ENCODE results near the gene CFAP54.
"Not testable (repeated sequence)": the region's sequence is repeated elsewhere in the genome, so short reads cannot be mapped to it uniquely, and the experiment has no call there.

Gene CFAP54

DNA sequence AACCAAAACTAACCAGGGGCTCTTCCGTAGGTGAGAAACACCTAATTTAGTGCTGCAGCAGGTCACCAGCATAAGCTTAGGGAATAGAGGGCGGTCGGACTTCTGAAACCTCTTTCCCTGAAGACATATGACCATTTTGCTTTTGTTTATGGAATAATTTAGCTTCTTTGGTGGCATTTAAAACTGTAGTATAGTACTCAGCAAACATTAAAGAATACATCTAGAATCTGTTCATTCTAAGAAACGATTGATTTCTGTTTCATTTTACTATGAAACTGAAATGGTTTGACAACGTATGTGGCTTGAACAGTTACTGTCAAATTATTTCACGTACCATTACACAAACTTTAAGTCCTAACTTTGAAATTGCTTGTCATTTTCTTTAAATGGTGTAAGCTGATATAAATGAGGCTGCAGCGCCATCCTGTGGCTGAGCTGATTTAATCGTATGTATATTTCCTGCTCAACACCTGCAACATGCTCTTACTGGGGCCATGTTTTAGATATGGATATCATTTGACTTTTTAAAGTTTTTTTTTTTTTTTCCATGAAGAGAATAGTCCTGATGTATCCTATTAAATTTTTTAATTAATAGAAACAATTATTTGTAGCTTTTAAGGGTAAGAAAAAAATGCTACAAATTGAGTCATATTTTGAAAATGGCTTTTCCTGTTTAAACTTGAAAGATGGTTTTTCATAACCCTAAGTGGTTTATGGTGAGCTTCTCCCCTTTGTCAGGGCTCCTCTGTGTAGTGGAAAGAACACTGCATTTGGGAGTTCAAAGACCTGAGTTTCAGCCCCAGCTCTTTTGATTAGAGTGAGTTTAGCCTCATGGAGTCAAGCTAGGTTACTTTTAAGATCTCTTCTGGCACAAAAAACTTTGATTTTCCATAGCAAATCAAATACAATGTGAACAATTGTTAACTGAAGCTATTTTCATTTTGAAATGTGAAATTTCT lies 27.4 kb downstream of the CFAP54 start:
- peak; percentile 84 for DNase-seq (ENCODE audit: low read depth)

DNA sequence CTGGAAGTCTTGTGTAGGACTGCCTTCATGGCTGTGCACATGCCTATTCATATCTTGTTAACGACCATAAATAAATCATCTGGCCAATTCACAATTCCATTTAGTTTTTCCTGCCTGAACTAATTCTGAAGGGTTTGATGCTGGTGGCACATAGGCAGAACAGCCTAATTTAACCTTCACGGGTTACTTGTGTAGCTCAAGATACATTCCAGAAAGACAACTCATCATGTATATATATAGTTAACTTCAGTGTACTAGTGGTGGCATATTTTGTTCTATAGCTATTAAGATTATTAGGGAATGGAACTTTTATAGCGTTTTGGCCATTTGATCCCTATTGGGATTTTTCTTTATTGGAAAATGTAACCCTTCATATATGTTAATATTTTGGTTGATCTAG lies 31.4 kb downstream of the CFAP54 start:
- no peak for DNase-seq (ENCODE audit: low read depth)

DNA sequence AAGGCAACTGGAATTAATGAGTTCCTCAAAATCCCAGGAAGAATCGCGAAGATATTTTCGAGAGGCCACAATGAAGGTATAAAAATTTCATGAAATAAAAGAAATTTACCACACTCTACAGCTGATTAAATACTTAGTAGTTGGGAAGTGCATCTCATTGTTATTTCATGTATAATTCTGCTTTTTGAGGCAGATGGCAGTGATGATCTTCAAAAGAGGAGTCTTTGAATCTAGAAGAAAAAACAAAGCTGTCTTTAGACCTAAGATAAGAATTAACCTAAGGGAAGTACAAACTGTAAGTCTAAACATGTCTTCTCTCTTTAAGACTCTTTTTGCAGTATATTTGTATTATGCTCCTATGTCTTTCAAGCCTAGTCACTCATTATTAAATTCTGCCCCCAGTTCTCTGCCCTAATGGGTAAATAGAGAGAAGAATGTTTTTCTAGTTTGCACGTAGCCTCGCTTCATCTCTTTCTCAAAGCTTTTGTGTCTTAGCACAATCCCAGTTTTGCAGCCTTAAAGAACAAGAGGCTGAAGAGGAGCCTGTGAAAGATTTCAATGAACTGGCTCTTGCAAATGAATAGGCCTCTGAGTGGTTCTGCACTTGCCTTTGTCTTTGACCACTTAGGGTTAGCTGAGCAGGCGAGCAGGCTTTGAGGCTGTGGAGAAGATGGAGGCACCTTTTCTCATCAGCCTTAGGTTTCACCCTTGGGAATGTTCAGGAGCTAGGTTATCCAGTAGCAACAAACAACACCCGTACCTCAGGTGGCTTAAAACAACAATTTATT lies 32.7 kb downstream of the CFAP54 start:
- DNase-seq (ENCODE audit: low read depth) = no peak

DNA sequence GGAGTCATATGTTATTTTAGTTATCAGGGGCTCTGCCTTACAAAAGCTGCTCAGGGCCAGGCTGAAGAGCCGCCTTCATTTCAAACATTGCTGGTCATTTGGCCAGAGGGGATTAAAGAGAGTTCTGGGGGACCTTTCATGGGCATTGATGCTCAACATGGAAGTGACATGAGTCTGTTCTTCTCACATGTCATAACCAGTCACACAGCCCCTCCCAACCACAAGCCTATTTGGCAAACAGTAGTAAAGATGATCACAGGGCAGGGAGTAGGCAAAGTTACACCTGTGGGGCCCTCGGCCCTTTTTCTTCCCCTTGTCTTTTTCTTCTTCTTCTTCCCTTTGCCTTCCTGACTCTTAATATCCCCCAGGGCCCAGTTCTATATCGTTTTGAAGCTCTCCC lies 33.3 kb downstream of the CFAP54 start:
- no peak for DNase-seq (ENCODE audit: low read depth)

DNA sequence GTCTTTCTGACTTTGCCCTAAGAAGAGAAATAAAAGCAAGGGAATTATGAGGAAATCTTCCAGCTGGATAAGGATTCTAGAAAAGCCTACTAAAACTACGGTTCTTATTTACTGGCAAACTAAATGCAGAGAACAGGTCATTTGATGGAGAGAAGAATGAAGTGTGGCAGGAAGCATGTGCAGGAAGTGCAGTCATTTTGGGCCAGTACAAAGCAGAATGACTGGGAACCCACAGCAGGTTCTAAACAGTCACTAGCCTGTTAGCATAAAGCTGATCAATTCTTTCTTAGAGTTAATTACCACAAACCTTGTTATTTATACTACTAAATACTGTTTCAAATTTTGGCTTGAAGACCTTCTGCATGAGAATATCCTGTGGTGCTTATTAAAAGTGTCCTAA lies 36.7 kb downstream of the CFAP54 start:
- no peak for DNase-seq (ENCODE audit: low read depth)

DNA sequence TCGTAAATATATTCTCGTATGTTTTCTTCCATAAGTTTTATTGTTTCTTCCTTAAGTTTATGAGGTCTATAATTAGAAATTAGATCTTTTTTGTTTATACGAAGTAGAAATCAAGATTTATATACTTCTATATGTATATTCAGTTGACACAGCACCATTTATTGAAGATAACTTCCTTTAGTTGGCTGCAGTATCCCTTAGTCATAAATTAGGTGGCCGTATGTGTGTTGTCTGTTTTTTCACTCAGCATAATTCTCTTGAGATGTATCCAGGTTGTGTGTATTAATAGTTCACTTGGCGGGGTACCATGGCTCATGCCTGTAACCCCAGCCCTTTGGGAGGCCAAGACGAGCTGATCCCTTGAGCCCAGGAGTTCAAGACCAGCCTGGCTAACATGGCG lies 40.5 kb downstream of the CFAP54 start:
- DNase-seq (ENCODE audit: low read depth) = no peak

DNA sequence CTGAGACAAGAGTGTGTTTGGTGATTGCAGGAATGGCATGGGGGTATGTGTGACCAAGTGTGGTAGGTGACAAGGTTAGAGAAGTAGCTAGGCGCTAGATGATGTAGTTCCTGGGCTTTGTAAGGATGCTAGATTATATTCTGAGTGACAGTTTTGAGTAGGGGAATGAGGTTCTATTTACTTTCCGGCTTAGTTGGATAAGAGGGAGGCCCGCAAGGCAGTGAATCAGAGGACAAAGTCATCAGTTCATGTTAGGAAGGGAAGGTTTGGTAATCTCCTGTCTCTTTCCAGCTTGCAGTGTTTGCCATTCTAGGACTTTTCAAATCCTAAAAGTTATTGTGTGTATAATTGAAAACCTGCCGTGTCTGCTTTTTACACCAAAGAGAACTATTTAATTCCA lies 45.0 kb downstream of the CFAP54 start:
- no peak for DNase-seq (ENCODE audit: low read depth)

DNA sequence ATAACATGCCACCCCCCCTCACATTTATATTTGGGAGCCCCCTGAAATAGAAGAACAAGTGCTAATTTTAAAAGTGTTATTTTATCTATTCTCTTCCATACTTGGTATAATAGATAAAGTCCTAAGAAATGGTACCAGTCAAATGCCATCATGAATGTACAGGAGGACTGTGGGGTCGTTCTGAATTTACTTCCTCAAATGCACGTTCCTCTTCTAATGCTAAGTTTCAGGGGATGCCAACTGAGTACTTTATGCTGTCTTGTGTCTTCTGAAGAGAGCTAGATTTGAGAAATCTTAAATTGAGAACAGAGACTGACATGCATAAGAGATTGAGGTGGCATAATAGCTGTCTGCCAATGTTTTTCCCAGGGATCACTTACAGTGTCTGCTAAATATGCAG lies 59.0 kb downstream of the CFAP54 start:
- DNase-seq (ENCODE audit: low read depth) = no peak

DNA sequence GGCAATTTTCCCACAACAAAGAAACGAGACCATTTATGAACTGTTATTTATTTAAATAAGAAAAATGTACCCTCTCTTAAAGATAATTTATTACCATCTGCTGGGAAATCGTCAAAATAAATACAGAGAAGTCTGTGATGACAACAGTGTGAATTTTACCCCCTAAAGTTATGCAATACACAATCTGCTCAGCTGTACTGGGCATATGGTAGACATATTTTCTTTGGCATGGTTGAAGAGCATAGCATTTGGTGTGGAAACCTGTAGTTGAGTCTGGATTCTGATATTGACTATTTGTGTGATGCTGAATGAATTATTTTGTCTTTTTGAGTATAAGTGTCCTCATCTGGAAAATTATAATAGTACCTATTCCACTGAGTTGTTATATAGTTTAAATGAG lies 60.0 kb downstream of the CFAP54 start:
- no peak for DNase-seq (ENCODE audit: low read depth)

DNA sequence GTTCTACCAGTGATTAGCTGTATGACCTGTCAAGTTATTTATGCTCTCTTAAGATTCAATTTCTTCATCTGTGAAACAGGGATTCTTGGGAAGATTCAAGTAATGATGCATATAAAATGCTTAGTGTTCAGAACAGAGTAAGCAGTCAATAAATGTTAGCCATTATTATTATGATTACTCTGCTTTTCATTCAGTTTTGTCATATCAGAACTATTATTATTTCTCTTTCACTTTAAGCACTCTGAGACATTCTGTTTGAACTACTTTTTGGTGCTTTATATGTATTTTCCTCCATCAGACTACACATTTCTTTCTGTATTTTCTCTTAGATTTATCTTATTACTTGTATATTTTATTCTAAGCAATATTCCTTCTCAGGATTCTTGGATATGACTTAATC lies 81.2 kb downstream of the CFAP54 start:
- no peak for DNase-seq (ENCODE audit: low read depth)

DNA sequence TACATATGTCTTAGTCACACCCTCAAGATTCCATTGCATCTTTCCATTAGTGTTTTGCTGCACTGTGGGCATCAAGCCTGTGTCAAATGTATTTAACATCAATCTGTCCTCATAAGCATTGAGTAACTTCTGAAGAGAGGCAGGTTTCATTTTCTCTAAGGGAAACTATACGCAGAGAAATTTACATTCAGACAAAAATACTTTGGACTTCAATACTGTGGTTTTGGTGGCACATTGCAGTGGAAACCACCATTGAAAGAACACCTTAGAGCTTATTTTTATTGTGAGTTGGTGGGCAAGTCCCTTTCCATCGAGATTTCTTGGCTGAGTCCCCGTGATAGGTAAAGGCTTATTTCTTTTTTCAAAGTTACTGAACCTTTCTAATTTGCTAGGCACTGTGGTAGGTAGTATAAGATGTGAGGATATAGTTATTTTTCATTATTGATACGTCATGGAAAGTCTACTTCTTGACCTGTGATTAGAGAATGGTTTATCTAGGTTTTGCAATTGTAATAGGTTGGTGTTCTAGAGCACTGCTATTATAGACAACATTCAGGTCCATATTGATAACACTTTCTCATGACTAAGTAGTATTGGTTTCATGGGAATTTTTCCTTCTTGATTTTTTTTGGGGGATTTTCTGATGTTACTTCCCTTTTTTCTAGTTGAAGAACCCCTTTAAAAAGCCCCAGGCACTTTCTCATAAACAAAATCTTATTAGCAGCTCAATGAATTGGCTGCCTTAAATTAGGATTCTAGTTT lies 81.9 kb downstream of the CFAP54 start:
- DNase-seq (ENCODE audit: low read depth) = no peak

DNA sequence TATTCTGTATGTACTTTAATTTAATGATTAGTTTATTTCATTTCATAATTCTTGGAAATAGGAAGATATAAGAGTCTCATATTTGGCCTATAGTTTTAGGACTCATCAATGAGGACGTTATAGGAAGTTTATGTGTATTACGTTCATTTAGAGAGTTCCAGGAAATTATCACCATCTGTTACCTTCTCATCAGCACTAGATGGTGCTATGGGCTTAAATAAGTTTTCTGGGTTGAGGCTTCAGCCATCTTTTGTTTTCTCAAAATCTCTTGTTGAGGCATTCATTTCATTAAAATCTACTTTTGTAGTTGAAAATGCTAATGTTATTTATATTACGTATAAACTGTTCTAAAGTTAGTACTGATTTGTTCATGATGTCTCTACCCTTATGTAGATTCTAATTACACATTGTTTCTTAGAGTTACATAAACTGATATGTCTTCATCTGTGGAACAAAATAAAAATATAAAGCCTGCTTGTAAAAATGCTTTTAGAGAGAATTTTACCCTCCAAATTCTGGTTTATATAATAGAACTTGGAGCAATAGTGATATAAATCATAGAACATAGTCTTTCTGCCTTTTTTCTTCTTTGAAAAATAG lies 89.2 kb downstream of the CFAP54 start:
- no peak for DNase-seq (ENCODE audit: low read depth)

DNA sequence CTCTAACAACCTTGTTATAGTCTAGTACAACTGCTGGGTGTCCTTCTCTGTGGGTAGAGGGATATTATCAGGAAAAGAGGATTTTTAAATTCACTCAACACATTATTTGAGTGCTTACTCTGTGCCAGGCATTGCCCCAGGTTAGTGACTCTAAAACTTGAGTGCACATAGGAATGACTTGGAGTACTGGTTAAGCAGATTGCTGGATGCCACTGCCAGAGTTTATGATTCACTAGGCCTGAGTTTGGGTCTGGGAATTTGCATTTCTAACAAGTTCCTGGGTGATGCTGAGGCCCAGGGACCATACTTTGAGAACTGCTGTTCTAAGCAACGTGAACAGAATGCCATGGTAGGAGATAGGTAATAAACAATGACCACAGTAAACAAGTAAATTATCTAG lies 96.6 kb downstream of the CFAP54 start:
- DNase-seq (ENCODE audit: low read depth) = no peak

DNA sequence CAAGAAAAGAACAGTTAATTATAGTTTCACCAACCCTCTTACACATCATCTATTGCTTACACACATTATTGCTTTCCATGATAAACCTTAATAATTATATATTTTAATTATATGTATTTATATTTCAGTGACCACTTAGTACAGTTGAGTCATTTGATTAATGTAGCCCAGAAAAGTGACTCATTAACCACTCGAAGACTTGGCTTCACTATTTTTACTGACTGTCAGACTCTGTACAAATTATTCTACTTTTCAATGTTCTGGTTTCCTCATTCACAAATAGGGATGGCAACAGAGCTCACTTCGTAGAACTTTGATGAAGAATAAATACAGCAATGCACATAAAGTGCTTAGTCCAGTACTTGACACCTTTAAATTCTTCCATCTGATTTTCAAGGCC lies 98.3 kb downstream of the CFAP54 start:
- DNase-seq (ENCODE audit: low read depth) = no peak

DNA sequence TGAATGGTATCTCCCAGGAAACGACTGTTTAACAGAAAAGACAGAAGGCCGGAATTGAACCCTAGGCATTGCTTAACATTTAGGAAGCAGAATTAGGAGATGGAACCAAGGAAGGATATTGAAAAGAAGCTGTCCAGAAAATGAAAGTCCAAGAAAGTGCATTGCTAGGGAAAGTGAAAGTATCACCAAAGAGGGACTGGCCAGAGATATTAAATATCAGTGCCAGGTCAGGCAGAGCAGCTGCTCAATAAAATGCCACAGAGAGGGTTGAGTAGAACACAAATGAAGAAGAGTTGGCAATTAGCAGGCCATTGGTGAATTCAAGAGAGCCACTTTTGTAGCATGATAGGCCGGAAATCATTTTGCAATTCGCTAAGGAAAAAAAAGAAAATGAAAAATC lies 101.6 kb downstream of the CFAP54 start:
- DNase-seq (ENCODE audit: low read depth) = no peak

DNA sequence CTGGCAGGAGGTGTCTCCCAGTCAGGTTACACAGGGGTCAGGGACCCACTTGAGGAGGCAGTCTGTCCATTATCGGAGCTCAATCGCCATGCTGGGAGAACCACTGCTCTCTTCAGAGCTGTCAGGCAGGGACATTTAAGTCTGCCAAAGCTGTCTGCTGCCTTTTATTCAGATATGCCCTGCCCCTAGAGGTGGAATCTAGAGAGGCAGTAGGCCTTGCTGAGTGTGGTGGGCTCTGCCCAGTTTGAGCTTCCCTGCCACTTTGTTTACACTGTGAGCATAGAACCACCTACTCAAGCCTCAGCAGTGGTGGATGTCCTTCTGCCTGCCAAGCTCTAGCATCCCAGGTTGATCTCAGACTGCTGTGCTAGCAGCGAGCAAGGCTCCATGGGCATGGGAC lies 115.0 kb downstream of the CFAP54 start:
- DNase-seq (ENCODE audit: low read depth) = not testable (repeated sequence)

DNA sequence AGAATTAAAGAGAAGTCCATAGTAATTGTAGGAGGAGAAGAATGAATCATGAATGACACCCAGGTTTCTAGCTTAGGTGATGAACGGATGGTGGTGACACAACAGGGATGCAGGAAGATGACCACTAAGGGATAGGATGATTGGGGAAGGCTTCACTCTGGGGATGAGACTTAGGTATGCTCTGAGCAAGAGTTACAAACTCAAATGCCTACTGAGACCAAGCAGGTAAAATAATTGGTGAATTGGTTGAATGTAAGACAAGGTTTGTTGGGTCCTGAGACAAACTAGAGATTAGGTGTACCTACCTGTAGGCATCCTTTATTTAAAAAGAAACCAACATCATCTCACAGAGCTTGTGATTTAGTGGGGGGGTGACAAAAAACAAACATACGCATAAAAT lies 116.3 kb downstream of the CFAP54 start:
- DNase-seq (ENCODE audit: low read depth) = no peak

DNA sequence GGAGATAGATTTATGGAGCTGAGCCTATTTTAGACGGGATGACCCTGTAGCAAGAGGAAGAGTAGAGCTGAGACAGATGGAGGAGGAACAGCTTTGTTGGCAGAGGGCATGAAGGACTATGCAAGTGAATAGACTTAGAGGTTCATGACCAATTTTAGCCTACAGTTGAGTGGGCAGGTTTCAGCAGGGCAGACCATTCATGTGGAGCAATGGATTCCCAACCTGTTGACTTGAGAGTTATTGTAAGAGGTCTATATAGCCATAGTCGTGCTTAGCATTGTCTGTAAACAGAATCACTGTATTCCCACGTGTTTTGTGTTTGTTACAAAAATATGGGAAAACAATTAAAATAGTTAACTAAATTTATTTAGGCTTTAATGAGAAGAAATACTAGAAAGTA lies 116.8 kb downstream of the CFAP54 start:
- DNase-seq (ENCODE audit: low read depth) = no peak

DNA sequence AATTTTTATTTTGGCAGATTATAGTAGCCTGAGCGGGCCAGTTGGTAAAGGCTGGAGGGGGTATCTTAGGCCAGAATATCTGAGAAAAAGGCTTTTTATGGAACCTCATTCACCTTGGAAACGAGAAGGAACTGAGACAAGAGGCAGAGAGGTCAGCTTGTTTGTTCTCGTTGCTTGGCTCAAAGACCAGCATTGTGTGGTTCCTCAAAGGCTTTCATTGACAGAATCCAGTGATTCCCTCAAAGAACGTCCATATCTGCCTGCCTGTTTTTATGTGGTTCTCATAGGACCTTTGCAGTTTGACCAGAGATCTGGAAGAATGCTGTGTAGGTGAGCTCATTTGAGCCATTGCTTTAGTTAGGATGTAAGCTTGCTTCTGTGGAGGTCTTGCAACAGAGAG lies 117.3 kb downstream of the CFAP54 start:
- no peak for DNase-seq (ENCODE audit: low read depth)

DNA sequence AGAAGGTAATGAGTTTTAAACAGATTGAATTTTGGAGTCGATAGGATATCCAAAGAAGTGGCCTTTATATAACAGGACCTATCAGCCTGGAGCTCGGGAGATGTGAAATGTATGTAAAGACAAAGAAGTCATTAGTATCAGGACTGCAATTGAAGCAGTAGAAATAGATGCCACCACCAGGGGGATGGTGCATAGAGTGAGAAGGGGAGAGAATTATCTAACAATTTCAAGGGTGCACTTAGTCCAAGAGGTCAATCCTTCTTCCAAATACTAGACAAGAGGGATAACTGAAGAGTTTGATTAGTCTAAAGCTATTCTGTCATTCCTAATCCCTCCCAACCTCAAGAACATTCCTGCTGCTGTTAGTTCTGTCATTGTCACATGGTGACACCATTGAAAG lies 127.8 kb downstream of the CFAP54 start:
- no peak for DNase-seq (ENCODE audit: low read depth)

DNA sequence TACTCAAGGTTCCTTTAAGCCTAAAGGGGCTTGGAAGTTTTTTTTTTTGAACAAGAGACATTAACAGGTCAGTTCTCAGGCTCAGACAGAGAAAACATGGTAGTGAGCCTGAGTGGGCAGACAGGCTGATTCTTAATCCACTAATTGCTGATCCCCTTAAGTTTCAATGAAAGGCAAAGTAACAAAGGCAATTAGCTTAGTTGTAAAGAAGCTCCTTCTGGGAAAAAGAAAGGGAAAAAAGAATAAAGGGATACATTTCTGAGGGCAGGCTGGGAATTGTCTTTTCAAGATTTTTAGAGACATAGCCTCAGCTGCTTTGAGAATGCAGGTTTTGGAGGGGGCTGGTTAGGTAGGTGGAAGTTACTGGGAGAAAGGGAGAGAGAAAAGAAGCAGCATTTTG lies 133.8 kb downstream of the CFAP54 start:
- DNase-seq (ENCODE audit: low read depth) = no peak

DNA sequence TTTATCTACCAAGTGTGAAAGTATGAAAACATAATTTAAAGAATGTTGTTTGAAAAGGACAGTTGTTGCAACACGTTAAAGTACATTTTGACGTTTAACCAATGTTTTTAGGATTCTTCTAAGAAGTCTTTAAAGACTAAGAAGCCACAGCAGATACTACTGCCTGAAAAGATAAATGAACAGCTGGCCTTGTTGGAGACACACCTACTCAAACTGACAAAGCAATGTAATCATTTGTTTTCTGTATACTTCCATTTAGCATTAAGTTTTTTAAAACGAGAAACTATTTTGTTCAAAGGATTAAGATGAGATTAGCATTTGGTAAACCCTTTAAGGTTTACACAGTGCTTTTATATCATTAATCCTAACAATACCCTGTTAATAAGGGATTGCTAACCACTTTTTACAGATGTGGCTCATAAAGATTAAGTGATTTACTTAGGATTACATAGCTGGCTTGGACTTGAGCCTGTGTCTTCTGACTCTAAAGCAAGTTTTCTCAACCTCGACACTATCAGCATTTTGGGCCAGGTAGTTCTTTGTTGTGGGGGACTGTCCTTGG lies 134.4 kb downstream of the CFAP54 start:
- no peak for DNase-seq (ENCODE audit: low read depth)
